Stimulated activated memory B cell treated with anti-CD40 and anti-IgM and Interleukin-4, amounts not matched to agents 10 μg/mL and 1 μg/mL and 100 μg/mL, for 72 hours (primary cell): ENCODE data around the gene RADIL.
A peak's percentile ranks its signal among the peaks of the same experiment; 100 is the strongest.
"Not testable (repeated sequence)": the region's sequence is repeated elsewhere in the genome, so short reads cannot be mapped to it uniquely, and the experiment has no call there.

Source experiments
- ATAC-seq: fragments of 150-1000 bp; cut with Tn5 transposase; 2 replicates; pipeline ENCODE4 v1.10.0; 2021
- H3K27ac Mint-ChIP-seq: one replicate; pipeline ENCODE4 v1.8.0; 2022; ENCODE audit warnings: mild to moderate bottlenecking, mixed read lengths
- H3K27me3 Mint-ChIP-seq: one replicate; pipeline ENCODE4 v1.8.0; 2022; ENCODE audit warnings: mixed read lengths
- H3K36me3 Mint-ChIP-seq: one replicate; pipeline ENCODE4 v1.8.0; 2022; ENCODE audit warnings: mixed read lengths
- H3K4me1 Mint-ChIP-seq: one replicate; pipeline ENCODE4 v1.8.0; 2022; ENCODE audit warnings: mixed read lengths
- H3K4me3 Mint-ChIP-seq: one replicate; pipeline ENCODE4 v1.8.0; 2022; ENCODE audit warnings: mild to moderate bottlenecking, moderate library complexity, mixed read lengths
- H3K9me3 Mint-ChIP-seq: one replicate; pipeline ENCODE4 v1.8.0; 2022; ENCODE audit warnings: mixed read lengths

The RADIL gene

DNA sequence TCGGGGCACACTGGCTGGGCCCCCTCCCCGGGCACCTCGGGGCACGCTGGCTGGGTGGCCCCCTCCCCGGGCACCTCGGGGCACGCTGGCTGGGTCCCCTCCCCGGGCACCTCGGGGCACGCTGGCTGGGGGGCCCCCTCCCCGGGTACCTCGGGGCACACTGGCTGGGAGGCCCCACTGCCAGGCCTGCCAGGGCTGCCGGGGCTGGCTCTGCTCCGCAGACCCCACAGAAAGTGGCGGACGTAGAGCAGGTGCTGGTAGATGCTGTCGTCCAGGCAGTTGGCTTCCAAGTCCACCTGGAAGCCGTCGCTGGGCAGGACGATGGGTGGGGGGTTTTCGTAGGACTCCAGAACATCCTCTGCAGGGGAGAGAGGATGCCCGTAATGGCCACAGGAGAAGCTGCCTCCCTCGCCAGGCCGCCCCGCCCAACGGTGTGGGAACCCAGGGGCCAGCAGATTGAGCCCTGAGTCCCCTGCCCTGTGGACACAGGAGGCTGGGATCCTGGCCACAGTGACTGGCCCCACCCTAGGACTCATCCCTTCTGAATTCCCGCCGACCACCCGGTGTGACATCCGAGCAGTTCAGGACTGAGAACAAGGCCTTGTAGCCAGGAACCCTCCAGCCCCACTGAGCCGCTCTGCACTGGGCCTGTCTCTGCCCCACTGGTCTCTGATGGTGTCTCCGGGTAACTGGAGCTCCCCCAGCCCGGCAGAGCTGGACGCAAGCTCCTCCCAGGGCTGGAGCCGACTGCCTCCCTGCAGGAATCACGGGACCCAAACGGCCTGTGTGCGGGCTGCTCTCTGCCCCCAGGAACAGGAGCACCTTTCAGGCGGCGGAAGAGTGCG is 79.9 kb downstream of the RADIL start:
- Mint-ChIP-seq H3K27me3 (peaks cover 26% of the 10 kb centered on the region), H3K4me3 (no peak overlapping the region), H3K27ac (no peak overlapping the region), H3K4me1 (no peaks in the 10 kb centered on the region), H3K36me3 (no peaks in the 10 kb centered on the region), H3K9me3 (no peaks in the 10 kb centered on the region)
- ATAC-seq, result no peak

DNA sequence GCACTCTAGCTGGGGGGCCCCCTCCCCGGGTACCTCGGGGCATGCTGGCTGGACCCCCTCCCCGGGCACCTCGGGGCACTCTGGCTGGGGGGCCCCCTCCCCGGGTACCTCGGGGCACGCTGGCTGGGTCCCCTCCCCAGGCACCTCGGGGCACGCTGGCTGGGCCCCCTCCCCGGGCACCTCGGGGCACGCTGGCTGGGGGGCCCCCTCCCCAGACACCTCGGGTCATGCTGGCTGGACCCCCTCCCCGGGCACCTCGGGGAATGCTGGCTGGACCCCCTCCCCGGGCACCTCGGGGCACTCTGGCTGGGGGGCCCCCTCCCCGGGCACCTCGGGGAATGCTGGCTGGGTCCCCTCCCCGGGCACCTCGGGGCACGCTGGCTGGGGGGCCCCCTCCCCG is 80.9 kb downstream of the RADIL start:
- not testable (repeated sequence) for H3K4me1 Mint-ChIP-seq, H3K27ac Mint-ChIP-seq, H3K4me3 Mint-ChIP-seq, ATAC-seq, H3K9me3 Mint-ChIP-seq, H3K36me3 Mint-ChIP-seq
- peaks cover 15% of the 10 kb centered on the region for H3K27me3 Mint-ChIP-seq

DNA sequence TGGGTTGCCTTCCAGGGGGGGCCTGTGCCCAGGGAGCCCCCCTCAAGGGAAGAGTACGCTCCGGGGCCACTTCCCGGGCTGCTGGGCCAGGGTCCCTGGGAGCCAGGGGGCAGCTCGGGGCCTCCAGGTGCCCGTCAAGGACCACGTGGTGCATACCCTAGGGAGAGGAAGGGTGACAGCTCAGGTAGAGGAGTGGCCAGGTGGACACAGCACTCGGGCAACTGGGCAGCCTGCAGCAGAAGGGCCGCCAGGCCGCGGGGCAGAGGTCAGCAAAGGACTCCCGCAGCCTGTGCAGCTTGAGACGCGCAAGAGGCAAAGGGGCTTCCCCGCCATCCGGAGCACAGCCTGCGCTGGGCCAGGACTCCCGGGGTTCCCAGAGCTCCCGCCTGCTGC is 81.7 kb downstream of the RADIL start:
- Mint-ChIP-seq H3K27me3 (peaks cover 8% of the 10 kb centered on the region), H3K27ac (no peak overlapping the region), H3K36me3 (no peaks in the 10 kb centered on the region), H3K9me3 (no peaks in the 10 kb centered on the region), H3K4me3 (no peak overlapping the region), H3K4me1 (no peaks in the 10 kb centered on the region)
- ATAC-seq, result no peak

GRCh38 chr7:4800926-4801838 is 82.3 kb downstream of the RADIL start:
- H3K27ac Mint-ChIP-seq, result no peak overlapping the region

GRCh38 chr7:4800487-4800886 is 83.0 kb downstream of the RADIL start:
- H3K9me3 Mint-ChIP-seq, result no peaks in the 10 kb centered on the region
- no peak overlapping the region for H3K4me3 Mint-ChIP-seq
- no peaks in the 10 kb centered on the region for H3K27me3 Mint-ChIP-seq
- no peaks in the 10 kb centered on the region for H3K4me1 Mint-ChIP-seq
- no peak overlapping the region for H3K27ac Mint-ChIP-seq
- ATAC-seq, result peak; percentile 14
- H3K36me3 Mint-ChIP-seq, result no peaks in the 10 kb centered on the region

More at GRCh38 chr7:4800926-4801838, 82.3 kb downstream of the RADIL start:
- peak; percentile 5 for ATAC-seq
- H3K36me3 Mint-ChIP-seq, result no peaks in the 10 kb centered on the region
- peaks cover 1% of the 10 kb centered on the region for H3K27me3 Mint-ChIP-seq
- H3K4me1 Mint-ChIP-seq, result no peaks in the 10 kb centered on the region
- no peaks in the 10 kb centered on the region for H3K9me3 Mint-ChIP-seq
- no peak overlapping the region for H3K4me3 Mint-ChIP-seq

DNA sequence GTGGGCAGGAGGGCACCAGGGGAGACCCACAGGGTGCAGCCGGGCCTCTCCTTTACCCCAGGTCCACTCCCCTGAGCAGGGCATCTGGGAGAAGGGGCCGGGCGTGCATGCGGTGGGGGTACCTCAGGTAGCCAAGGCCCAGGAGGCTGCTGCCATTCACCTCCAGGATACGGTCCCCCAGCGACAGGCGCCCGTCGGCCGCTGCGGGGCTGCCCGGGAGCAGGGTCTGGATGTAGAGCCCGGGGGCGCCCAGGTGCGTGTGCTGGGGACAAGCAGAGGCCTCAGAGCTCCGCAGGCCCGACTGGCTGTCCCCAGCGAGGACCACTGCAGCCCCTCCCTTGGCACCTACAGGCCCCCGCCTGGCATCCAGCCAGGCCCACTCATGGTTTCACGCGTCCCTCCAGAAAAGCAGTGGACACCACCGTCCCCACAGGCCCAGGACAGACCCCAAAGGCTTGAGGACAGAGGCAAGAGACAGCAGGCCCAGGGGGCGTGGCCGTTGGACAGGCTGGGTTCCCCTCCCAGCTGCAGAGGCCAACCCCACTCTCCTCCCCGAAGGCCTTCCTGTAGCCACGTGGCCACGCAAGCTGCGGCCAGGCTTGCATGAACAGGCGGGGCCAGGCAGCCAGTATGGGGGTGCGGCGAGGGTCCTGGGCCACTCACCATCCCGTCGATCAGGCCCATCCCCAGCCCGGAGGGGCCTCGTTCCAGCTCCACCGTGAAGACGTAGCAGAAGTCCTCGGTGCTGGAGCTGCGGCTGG is 83.8 kb downstream of the RADIL start:
- Mint-ChIP-seq H3K27me3 (no peaks in the 10 kb centered on the region), H3K9me3 (no peaks in the 10 kb centered on the region), H3K4me3 (no peak overlapping the region), H3K27ac (no peak overlapping the region), H3K36me3 (peaks cover under 1% of the 10 kb centered on the region), H3K4me1 (no peaks in the 10 kb centered on the region)
- ATAC-seq, result no peak

DNA sequence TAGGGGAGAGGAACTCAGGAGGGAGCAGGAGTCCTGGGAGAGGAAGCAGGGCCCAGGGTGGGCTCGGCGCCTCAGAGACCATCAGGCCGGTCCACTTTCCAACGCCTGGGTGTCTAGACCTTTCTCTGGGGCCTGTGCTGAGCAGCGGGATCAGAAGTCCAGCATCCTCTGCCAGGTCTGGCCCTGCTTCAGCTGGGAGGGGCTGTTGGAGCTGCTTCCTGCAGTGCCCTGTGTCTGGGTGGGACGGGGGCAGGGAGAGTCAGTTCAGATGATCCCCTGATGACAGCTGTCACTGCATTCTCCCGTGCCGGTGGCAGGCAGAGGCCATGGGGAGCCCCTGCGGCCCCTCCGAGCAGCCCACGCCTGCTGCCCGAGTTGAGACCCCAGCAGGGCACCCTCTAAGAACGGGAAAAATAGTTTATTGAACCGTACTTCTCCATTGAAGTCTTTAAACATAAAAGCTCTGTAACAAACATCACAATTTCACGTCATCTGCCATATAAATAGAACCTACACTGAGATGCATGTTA is 84.7 kb downstream of the RADIL start:
- Mint-ChIP-seq H3K4me3 (no peak overlapping the region), H3K4me1 (no peaks in the 10 kb centered on the region), H3K36me3 (peaks cover 10% of the 10 kb centered on the region), H3K27me3 (no peaks in the 10 kb centered on the region), H3K27ac (no peak overlapping the region), H3K9me3 (no peaks in the 10 kb centered on the region)
- ATAC-seq, result no peak

DNA sequence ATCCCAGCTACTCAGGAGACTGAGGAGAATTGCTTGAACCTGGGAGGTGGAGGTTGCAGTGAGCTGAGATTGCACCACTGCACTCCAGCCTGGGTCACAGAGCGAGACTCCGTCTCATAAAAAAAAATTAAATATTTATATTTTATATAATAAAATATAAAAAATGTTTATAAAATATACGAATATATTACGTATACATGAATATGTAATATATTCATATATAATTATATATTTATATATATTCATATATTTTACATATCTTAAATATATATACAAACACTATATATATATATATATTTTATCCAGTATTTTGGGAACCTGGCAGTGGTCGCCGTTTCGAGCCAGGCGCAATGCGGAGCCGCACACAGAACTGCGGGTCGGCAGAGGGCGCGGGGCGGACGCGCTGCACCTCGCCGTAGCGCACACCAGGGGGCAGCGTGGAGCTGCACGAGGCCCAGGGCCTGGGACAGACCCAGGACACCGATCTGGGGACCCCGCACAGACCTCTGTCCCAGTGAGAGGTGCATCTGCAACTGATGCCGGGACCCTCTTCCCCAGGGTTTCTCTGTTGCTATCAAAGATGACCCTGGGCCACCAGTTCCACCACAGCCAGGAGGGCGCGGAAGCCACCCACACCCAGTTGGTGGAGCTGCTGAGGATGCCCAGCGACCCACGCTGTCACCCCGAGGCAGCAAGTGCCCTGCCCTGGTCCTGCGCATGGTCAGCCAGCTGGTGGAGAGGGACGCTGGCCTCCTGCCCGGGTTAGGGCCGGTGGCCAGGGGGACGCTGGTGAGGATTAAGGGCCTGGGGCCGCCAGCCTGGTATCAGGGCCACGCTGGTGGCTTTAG is 85.4 kb downstream of the RADIL start:
- ATAC-seq, result peak; percentile 75
- no peaks in the 10 kb centered on the region for H3K9me3 Mint-ChIP-seq
- no peak overlapping the region for H3K27ac Mint-ChIP-seq

GRCh38 chr7:4796453-4796852 is 87.1 kb downstream of the RADIL start:
- no peak for ATAC-seq
- H3K27me3 Mint-ChIP-seq, result no peaks in the 10 kb centered on the region
- peaks cover 5% of the 10 kb centered on the region for H3K4me1 Mint-ChIP-seq
- no peaks in the 10 kb centered on the region for H3K9me3 Mint-ChIP-seq
- no peak overlapping the region for H3K27ac Mint-ChIP-seq
- H3K4me3 Mint-ChIP-seq, result no peak overlapping the region
- H3K36me3 Mint-ChIP-seq, result peaks cover 17% of the 10 kb centered on the region

More for the DNA sequence above, 85.4 kb downstream of the RADIL start:
- Mint-ChIP-seq H3K27me3 (no peaks in the 10 kb centered on the region), H3K4me1 (no peaks in the 10 kb centered on the region), H3K4me3 (no peak overlapping the region), H3K36me3 (peaks cover 12% of the 10 kb centered on the region)

DNA sequence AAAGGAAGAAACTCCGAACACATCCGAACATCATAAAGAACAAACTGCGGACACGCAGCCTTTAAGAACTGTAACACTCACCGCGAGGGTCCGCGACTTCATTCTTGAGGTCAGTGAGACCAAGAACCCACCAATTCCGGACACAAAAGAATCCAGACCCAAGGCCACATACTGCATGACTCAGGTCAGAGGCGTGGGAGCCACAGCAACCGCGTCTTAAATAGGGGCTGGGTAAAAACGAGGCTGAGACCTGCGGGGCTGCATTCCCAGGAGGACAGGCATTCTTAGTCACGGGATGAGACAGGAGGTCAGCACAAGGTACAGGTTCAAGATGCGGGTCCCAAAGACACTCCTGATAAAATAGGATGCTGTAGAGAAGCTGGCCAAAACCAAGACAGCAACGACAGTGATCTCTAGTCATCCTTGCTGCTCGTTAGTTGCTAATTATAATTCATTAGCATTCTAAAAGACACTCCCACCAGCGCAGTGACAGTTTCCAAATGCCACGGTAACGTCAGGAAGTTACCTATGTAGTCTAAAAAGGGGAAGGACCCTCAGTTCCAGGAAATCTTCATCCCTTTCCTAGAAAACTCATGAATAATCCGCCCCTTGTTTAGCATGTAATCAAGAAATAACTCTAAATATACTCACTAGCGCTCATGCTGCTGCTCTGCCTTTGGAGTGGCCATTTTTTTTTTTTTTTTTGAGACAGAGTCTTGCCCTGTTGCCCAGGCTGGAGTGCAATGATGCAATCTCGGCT is 88.7 kb downstream of the RADIL start:
- Mint-ChIP-seq H3K36me3 (peaks cover 34% of the 10 kb centered on the region), H3K4me3 (no peak overlapping the region), H3K9me3 (no peaks in the 10 kb centered on the region), H3K4me1 (peaks cover 5% of the 10 kb centered on the region), H3K27ac (no peak overlapping the region), H3K27me3 (no peaks in the 10 kb centered on the region)
- no peak for ATAC-seq

DNA sequence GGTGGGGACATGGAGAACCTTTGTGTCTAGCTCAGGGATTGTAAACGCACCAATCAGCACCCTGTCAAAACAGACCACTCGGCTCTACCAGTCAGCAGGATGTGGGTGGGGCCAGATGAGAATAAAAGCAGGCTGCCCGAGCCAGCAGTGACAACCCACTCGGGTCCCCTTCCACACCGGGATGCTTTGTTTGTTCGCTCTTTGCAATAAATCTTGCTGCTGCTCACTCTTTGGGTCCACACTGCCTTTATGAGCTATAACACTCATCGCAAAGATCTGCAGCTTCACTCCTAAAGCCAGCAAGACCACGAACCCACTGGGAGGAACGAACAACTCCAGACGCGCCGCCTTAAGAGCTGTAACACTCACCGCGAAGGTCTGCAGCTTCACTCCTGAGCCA is 89.3 kb downstream of the RADIL start:
- not testable (repeated sequence) for H3K27me3 Mint-ChIP-seq, ATAC-seq, H3K27ac Mint-ChIP-seq, H3K4me3 Mint-ChIP-seq, H3K4me1 Mint-ChIP-seq, H3K9me3 Mint-ChIP-seq
- H3K36me3 Mint-ChIP-seq, result peaks cover 36% of the 10 kb centered on the region

DNA sequence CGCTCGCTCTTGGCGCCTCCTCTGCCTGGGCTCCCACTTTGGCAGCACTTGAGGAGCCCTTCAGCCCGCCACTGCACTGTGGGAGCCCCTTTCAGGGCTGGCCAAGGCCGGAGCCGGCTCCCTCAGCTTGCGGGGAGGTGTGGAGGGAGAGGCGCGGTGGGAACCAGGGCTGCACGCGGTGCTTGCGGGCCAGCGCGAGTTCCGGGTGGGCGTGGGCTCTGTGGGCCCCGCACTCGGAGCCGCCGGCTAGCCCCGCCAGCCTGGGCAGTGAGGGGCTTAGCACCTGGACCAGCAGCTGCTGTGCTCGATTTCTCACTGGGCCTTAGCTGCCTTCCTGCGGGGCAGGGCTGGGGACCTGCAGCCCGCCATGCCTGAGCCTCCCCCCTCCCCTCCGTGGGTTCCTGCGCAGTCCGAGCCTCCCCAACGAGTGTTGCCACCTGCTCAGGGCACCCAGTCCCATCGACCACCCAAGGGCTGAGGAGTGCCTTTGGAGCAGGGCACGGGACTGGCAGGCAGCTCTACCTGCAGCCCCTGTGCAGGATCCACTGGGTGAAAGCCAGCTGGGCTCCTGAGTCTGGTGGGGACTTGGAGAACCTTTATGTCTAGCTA is 90.0 kb downstream of the RADIL start:
- not testable (repeated sequence) for H3K4me1 Mint-ChIP-seq, H3K27ac Mint-ChIP-seq, ATAC-seq, H3K4me3 Mint-ChIP-seq, H3K27me3 Mint-ChIP-seq, H3K9me3 Mint-ChIP-seq
- H3K36me3 Mint-ChIP-seq, result peaks cover 43% of the 10 kb centered on the region

DNA sequence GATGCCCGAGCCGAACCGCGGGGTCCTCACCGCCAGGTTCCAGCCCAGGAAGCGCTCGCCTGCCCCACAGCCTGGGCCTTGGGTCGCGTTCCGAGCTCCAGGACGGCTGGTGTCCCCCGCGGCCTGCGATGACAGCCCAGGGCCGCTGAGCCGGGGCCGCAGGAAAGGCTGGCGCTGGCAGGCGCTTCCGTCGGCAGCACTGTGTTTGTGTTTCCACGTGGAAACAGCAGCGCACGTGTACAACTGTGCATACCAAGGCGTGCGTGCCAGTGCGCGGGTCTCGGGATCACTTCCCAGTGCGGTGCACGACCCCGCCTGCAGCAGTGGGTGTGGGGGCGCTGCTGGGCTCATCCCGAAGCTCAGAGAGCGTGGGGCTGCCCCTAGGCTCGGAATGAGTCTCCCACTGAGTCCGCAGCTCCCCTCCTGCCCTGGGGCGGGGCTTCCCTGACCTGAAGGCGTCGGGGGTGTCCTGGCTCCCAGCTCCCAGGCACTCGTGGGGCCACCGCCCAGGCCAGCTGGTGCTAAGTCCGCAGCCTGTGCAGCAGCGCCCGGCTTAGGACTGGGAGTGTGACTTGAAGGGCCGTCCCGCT is 90.9 kb downstream of the RADIL start:
- Mint-ChIP-seq H3K9me3 (no peaks in the 10 kb centered on the region), H3K4me3 (no peak overlapping the region)
- ATAC-seq, result peak; percentile 18

More for the DNA sequence above, 90.9 kb downstream of the RADIL start:
- Mint-ChIP-seq H3K27ac (no peak overlapping the region), H3K4me1 (peaks cover 5% of the 10 kb centered on the region), H3K36me3 (peaks cover 52% of the 10 kb centered on the region), H3K27me3 (no peaks in the 10 kb centered on the region)
